GM19099 (cell line): ENCODE measurements around the gene BCL2.

Experiments used
- POLR2A ChIP-seq: IDR thresholded peaks from 3 replicates; pipeline ENCODE4 v1.6.1; 2011; ENCODE audit warnings: low read depth; ENCODE audit not compliant: insufficient read length; ENCODE audit errors: extremely low read depth

Gene BCL2

DNA sequence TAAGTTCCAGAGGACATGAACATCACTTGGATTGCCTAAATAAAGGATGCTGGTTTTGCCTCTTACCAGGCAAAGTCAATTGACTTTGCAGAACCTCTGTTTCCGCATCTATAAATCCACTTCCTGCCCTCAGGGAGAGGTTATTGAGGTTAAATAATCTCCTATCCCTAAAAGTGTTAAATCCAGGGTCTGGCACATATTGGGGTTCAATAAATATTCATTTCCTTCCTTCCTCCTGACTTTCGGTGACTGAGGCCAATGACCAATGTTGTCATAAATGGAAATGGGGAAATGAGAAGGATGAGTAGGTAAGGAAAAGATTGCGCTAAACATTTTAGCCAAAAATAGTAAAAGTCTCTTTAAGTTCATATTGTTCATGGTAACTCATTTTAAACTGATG lies 16.0 kb downstream of the BCL2 start:
- no peak for TF ChIP-seq POLR2A

DNA sequence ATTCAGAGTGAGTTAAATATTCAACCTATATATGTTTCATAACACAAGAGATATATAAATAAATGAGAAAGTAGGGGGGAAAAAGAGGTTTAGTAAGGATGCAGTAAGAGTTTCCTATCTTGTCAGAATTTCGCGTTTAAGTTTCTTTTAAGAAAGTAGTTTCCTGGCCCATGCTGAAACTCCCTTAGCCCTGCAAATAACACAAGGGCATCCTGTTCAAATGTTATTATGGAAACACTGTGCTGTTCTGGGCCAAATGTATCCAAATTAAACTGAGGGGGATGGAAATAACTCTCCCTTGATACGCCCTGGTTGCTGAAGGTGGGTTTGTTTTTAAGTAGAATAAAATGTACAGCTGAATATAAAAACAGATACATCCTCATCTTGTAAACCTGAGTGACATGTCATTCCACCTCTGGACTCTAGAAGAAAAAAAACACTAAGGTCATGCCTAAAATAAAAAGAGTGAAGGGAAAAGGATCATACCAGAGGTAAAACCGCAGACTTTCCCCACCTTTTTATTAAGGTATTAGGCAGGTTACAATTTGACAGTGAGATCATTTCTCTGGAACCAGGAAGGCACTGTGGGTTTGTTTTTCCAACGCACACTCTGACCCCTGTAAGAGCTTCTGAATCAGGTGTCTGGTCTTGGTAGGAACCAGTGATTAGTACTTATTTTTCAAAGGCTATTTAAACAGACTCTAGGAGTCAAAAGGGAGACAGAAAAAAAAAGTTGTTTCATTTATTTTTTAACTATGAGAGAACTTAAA lies 16.7 kb downstream of the BCL2 start:
- no peak for TF ChIP-seq POLR2A

GRCh38 chr18:63302220-63302619 lies 17.3 kb downstream of the BCL2 start:
- no peak for TF ChIP-seq POLR2A

GRCh38 chr18:63301434-63301833 lies 18.1 kb downstream of the BCL2 start:
- no peak for TF ChIP-seq POLR2A

DNA sequence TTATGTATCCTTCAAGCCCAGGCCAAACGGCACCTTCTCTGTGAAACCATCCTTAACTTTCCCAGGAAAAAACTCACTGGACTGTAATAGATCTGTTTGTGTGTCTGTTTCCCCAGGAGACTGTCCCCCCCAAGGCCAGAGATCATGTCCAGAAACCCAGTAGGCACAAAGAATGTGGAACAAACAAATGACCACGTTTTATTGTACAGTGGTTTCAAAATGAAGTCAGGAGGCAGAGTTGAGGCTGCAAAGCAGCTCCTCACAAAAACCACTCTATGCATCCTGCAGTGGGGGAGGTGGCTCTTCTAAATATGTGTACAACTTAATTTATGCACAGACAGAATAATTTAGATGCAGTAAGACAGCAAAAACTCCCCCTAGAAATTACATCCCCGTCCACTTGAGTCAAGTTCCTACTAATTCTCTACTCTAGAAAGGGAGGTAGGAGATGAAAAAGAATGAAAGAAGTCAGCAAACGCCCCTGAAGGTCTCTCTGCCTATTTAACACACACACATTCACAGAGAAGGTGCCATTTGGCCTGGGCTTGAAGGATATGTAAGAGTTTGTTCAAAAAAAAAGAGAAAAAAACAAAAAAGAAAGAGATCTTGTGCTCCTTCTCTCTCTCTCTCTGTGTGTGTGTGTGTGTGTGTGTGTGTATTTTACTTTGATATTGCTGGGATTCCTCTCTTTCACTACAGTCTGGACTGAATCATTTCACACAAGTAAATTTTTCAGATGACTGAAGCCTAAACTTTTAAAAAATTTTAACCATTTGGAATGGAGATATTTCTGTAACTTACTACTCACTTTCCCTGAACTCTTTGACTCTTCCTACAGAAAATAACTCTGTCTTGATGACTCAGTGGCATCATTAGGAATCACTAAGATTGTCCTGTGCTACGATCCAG lies 19.5 kb downstream of the BCL2 start:
- TF ChIP-seq POLR2A: no peak

- no peak for TF ChIP-seq POLR2A
These were observed 20.9 kb downstream of the BCL2 start for GRCh38 chr18:63298400-63299365.

DNA sequence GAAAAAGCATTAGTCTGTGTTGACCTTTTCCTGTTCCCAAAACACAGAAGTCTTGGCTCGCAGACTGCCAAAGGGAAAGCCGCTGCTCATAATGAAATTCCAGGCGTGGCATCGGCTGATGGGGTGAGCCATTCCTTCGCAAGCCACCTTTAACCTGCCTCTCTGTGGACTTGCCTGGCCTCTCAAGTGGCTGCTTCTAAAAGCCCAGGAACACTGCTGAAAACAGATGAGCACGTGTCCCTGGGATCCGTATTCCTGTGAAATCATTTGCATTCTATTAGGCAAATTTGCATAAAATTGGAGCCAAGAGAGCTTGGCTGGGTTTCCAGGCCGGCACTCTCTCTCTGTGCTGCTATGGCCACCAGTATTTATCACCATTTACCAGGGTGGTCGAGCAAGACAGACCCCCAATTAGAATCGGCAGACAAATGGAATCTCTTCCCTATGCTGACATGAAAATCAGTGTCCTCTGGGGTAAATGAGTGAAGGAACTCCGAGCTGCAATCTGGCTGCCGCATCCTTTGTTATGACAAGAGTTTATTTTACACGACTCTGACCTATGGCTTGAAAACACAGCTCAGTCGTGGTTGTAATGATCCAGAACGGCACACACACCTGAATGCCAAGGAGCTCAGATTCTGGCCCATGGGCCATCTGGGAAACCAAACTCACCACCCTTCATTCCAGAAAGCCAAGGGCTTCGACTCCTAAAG lies 21.7 kb downstream of the BCL2 start:
- TF ChIP-seq POLR2A: no peak

- TF ChIP-seq POLR2A: no peak
These were observed 25.6 kb downstream of the BCL2 start for GRCh38 chr18:63293935-63294334.

GRCh38 chr18:63292831-63293683 lies 26.5 kb downstream of the BCL2 start:
- no peak for TF ChIP-seq POLR2A

GRCh38 chr18:63291278-63291677 lies 28.3 kb downstream of the BCL2 start:
- no peak for TF ChIP-seq POLR2A

GRCh38 chr18:63290821-63291200 lies 28.8 kb downstream of the BCL2 start:
- no peak for TF ChIP-seq POLR2A

GRCh38 chr18:63290166-63290820 lies 29.3 kb downstream of the BCL2 start:
- TF ChIP-seq POLR2A: no peak

DNA sequence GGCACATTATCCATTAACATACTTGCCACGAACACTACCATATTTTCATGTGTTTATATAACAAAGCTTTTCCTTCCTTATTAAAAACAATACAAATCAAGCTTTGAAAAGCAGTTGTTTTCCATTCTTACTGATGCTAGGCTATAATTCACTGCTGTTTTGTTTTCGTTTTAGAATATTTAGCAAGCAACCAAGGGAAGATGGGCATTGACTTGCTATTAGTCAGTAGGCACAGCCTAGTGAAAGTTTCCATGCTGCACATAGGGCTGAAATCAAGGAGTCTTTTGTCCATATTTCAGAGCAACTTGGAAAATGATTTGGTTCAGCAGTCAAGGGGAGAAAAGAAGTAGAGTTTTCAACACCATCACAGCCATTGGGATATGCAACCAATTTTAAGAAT lies 31.3 kb downstream of the BCL2 start:
- TF ChIP-seq POLR2A: no peak
